HL-60/S4 treated with phorbol 12-myristate 13-acetate at 8.2 ng/mL for 4 days and 3 days (cell line): ENCODE results near the gene UBP1.
"Not testable (repeated sequence)": the region's sequence is repeated elsewhere in the genome, so short reads cannot be mapped to it uniquely, and the experiment has no call there.

ENCODE experiments used
- in situ Hi-C: fragments of 300-500 bp; cut with MboI; formaldehyde crosslinking; loops from 2 replicates; pipeline ENCODE4 v1.15.0; 2022; ENCODE audit warnings: low sequenced_read_pairs

Gene UBP1

DNA sequence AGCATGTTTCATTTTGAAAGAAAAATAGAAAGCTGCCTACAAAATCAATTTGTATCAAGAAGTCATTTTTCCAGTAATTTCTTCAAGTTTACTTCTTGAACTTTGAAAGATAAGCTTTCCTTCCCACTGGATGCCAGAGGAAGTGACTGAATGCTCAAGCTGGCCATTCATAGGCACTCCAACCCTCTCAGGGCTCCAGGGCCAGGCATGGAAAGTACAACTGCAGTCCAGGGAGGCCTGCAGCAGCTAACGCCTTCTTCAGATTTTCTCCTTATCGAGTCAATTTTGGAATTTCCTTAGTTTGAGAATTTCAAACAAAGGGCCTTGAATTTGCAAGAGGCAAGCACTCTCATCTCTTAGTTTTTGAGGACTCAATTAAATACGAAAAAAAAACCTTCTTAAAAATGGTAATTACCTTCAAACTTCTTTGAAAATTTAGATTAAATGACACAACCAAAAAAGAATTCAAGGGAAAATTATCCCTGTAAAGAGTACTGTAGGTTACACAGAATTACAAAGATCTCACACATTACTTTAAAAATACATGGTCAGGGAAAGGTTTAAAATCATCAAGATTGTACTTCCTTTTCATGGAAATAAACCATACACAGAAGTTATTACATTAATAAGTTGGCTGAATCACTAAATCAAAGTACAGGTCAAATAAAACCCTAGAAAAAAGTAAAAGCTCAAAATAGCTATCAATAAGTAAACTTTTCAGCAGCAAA lies 2.5 kb downstream of the UBP1 start:
- in situ Hi-C loops: no loop called here

GRCh38 chr3:33433843-33434242 lies 6.4 kb downstream of the UBP1 start:
- in situ Hi-C loops: no loop called here

DNA sequence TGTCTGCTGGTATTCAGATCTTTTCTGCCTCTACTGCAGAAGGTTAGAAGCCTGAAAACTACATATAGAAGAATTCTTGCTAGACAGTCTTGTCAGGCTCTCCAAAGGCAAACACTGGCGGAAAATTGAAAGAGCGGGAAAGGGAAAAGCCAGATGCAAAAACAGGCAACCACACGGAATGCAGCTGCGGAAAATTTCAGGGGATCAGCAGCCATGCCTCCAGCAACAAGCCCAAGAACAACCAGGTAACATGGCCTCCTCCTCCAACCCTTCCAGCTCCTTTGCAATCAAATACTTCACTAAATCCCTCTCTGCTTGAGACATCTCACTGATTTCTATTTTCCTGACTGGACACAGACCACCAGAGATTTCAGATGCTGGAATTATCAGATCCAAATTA lies 9.6 kb downstream of the UBP1 start:
- in situ Hi-C loops: no loop called here

DNA sequence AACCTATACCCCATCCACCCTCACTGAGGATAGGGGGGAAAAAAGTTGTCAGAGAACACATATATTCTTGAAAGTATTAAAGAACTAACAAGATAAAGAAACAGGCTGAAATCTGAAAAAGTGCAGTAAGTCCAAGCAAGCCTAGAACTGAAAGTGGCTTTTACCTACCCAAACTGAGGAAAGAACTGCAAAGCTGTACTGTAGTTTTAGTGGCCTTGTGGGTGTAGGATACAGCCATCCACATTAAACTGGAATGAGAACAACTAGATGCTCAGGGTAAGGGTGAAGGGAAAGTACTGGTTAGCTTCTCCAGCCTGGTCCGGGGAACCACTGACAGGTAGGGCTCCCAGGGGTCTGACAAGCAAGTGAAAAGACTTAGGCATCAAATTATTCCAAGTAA lies 10.1 kb downstream of the UBP1 start:
- in situ Hi-C loops: no loop called here

DNA sequence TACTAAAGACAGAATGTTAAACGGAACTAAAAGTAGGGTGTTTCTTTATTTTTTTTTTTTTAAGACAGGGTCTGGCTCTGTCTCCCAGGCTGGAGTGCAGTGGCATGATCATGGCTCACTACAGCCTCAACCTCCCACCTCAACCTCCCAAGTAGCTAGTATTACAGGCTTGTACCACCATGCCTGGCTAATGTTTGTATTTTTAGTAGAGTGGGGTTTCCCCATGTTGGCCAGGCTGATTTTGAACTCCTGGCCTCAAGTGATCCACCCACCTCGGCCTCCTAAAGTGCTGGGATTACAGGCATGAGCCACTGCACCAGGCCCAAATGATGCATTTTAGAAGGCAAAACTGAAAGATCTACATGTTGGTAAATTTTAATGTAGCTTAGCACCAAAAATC lies 10.9 kb downstream of the UBP1 start:
- in situ Hi-C loops: not testable (repeated sequence)

- in situ Hi-C loops: no loop called here
Observed at GRCh38 chr3:33428734-33429133, 11.5 kb downstream of the UBP1 start.

DNA sequence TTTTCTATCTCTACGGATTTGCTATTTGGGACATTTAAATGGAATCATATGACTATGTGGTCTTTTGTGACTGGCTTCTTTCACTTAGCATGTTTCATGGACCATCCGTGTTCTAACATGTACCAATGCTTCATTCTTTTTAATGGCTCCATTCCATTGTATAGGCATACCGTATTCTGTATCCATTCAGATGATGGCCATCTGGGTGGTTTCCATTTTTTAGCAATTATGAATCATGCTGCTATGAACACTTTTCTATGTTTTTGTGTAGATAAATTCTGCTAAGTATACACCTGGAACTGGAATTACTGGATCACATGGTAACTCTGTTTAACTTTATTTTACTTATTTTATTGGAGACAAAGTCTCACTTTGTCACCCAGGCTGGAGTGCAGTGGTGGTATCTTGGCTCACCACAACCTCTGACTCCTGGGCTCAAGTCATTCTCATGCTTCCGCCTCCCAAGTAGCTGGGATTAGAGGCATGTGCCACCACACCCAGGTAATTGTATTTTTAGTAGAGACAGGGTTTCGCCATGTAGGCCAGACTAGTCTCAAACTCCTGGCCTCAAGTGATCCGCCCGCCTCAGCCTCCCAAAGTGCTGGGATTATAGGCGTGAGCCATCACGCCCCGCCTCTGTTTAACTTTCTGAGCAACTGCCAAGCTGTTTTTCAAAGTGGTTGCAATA lies 13.4 kb downstream of the UBP1 start:
- in situ Hi-C loops: no loop called here

DNA sequence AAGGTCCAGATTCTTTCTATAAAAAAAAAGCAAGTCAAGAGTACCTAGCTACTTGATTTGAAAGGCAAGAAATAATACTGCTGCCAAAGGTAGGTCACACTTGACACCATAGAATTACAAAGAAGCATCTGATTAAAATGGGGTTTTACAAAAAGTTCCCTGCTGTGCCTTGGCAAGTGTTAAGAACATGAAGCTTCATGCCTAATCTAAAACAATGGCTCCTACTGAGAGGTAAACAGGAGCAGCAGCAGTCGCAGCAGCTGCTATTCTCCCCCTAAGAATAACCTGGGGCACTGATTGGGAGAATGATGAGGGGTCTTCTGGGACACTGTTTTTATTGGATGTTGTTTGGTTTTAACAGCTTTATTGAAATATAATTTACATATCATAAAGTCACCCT lies 14.1 kb downstream of the UBP1 start:
- in situ Hi-C loops: no loop called here

DNA sequence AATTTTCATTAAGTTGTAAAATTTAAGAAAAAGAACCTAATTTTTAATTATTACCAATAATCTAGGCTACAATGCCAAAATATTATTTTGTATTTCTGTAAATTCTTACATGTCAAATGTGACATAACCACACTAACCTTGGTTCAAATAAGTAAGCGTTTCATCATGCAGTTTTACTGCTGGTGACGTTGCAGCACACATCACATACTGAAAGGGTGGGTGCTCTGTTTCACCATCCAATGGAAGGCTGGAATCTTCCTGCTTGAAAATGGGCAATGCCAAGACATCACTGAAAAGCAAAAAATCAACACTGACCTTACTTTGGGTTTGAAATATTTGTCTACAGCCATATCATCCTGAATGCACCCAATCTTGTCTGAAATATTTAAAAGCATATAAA lies 14.8 kb downstream of the UBP1 start:
- in situ Hi-C loops: no loop called here

GRCh38 chr3:33424606-33425452 lies 15.4 kb downstream of the UBP1 start:
- in situ Hi-C loops: no loop called here

GRCh38 chr3:33420966-33421365 lies 19.2 kb downstream of the UBP1 start:
- in situ Hi-C loops: no loop called here

- in situ Hi-C loops: no loop called here
Observed at GRCh38 chr3:33419948-33420347, 20.3 kb downstream of the UBP1 start.

DNA sequence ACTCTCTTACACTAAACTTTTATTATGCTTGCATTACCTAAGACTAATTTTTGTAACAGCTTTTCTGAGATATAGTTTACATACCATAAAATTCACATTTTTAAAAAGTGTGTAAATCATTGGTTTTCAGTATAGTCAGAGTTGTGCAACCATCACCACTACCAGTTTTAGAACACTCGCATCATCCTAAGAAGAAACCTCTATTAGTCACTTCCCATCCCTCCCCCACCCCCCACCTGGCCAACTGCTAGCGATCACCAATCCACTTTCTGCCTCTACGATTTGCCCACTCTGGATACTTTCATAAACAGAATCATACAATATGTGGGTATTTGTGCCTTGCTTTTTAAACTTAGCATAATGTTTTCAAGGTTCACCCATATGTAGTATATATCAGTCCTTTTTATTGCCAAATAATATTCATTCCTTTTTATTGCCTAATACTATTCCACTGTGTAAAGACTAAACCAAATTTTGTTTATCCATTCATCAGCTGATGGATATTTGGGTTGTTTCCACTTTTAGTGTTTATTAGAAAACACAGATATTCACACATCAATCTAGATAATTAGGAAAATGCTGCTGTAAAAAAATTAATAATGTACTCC lies 23.0 kb downstream of the UBP1 start:
- in situ Hi-C loops: no loop called here

DNA sequence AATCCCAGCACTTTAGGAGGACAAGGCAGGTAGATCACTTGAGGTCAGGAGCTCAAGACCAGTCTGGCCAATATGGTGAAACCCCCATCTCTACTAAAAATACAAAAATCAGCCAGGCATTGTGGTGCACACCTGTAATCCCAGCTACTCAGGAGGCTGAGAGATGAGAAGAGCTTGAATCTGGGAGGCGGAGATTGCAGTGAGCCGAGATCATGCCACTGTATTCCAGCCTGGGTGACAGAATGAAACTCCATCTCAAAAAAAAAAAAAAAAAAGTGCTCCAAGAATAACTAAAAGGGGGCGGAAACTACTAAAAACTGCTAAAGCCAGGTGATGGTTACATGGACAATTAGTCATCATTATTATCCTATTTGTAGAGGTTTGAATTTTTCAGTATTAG lies 29.4 kb downstream of the UBP1 start:
- in situ Hi-C loops: not testable (repeated sequence)

DNA sequence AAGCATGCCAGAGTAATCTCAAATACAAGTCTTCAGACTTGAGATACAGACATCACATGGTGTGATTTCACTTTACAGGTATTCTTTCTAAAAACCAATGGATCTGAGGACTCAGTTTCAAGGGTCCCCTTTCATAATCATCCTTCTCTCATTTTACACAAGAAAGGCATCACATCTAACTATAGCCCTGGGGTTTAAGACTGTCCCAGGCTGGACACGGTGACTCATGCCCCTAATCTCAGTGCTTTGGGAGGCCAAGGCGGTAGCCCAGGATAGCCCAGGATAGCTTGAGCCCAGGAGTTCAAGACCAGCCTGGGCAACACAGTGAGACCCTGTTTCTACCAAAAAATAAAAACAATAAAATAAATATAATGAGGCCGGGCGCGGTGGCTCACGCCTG lies 36.4 kb downstream of the UBP1 start:
- in situ Hi-C loops: no loop called here

- in situ Hi-C loops: no loop called here
Observed at GRCh38 chr3:33402936-33403335, 37.3 kb downstream of the UBP1 start.

- in situ Hi-C loops: no loop called here
Observed at GRCh38 chr3:33401781-33402180, 38.4 kb downstream of the UBP1 start.

- in situ Hi-C loops: no loop called here
Observed at GRCh38 chr3:33398410-33398809, 41.8 kb downstream of the UBP1 start.

- in situ Hi-C loops: no loop called here
Observed at GRCh38 chr3:33395900-33396299, 44.3 kb downstream of the UBP1 start.

GRCh38 chr3:33394403-33395054 lies 45.7 kb downstream of the UBP1 start:
- in situ Hi-C loops: no loop called here

- in situ Hi-C loops: no loop called here
Observed at GRCh38 chr3:33392703-33393125, 47.5 kb downstream of the UBP1 start.
